Renal cortex interstitium (tissue), 11 donors: ENCODE results near the gene GK. TPM values are rescaled to one million over a fixed set of nuclear protein-coding genes. Genes with fewer than 3 reads are reported as not detected.
"Not testable (repeated sequence)": the region's sequence is repeated elsewhere in the genome, so short reads cannot be mapped to it uniquely, and the experiment has no call there.

Source experiments
- DNase-seq, 11 donors: peaks; one replicate each; pipeline ENCODE4 v3.0.0-alpha.2; 2013; ENCODE audit warnings: low read depth in 9 of 11, low spot score in 4 of 11; ENCODE audit errors: extremely low read depth in 1 of 11
- polyA plus RNA-seq, 3 donors: library from polyadenylated mRNA; unstranded; fragments of 120-200 nt; gene quantifications; one replicate each; pipeline ENCODE4 v1.2.1, GENCODE V29; 2013; ENCODE audit not compliant: insufficient read length in 3 of 3

The GK gene
- polyA plus RNA-seq, 3 donors, result 81.1 to 138 (median 116) TPM

DNA sequence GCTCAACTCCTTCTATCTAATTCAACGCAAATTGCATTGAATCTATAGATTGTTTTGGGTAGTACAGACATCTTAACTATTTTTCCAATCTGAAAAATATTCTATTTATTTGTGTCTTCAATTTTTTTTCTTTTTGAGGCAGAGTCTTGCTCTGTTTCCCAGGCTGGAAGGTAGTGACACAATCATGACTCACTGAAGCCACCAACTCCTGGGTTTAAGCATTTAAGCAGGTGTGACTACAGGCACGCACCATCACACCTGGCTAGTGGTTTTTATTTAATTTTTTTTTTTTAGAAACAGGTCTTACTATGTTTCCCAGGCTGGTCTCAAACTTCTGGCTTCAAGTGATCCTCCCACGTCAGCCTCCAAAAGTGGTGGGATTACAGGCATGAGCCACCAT lies 98.3 kb downstream of the GK start:
- DNase-seq, result no peak

DNA sequence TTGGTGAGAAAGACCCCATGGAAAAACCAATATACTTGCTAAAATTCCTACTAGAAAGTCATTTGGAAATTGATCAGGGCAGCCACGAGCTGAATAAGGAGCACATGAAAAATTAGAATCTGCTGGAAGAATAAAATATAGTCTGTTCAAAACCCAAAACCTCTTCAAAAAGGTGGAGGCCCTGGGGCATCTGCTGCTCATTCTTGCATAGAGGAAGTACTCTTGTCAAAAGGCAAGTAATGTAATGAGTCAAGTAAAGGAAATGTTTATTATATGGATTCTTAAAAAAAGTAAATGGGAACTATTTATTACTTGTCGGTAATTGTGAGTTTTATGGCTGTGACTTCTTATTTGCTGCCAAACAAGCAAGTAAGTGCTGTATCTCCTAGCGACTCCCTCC lies 109.5 kb downstream of the GK start:
- DNase-seq, result no peak

DNA sequence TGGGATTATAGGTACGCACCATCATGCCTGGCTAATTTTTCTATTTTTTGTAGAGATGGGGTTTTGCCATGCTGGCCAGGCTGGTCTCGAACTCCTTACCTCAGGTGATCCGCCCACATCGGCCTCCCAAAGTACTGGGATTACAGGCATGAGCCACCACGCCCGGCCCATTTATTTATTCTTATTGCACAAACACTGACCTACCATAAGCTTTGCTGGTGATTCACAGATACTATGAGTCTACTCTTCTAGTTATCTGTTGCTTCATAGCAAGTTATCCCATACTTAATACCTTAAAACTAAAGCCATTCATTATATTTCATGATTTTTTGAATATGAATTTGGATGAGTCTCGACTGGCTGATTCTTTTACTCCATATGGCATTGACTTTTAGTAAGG lies 120.5 kb downstream of the GK start:
- DNase-seq, result not testable (repeated sequence)

DNA sequence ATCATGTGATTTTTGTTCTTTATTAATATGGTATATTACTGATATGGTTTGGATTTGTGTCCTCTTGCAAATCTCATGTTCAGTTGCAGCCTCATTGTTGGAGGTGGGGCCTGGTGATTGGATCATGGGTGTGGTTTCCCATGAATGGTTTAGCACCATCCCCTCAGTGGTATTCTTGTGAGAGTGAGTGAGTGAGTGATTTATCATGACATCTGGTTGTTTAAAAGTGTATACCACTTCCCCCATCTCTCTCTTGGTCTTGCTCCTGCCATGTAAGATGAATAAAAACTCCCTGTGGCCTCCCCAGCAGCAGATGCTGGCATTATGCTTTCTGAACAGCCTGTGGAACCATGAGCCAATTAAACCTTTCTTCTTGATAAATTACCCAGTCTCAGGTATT lies 124.4 kb downstream of the GK start:
- DNase-seq, result no peak

DNA sequence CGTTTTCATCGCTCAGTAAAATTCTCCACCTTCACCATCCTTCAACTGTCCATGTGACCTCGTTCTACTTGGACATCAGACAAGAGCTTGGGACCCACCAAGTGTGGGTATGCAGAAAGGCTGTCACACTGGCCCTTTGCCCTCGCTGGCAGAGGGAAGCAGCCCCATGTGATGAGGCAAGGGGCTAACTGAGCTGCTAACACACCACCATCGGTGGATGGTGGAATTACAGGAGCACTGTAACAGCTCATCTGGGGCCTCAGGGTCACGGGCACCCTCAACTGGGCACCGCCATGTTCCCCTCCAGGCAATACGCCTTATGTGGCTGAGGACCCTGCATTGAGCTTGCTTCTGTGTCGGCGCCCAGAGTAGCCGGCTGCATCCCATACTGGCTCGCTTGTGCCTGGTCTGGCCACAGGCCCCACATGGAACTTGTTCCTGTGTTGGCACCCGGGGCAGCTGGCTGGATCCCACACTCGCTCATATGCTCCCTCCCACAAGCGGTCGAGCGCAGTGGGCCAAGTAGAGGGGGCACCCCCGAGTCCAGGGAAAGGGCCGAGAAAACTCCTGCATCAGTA lies 126.3 kb downstream of the GK start:
- no peak for DNase-seq

Other genes starting within 250 kb of the GK start
- gene TASL, start 75.7 kb upstream of the GK start, polyA plus RNA-seq, result under 1 TPM; 0.42 to 0.59 (median 0.47) TPM
- gene TAB3, start 235.8 kb downstream of the GK start, polyA plus RNA-seq, result 10 to 100 TPM; 28.6 to 39.8 (median 31.2) TPM